Spleen (tissue), 7 donors: ENCODE data around the gene MEIS2.

Source experiments
- POLR2A ChIP-seq, 3 donors: fragments of 450-650 bp; IDR thresholded peaks; one replicate each; pipeline ENCODE4 v1.5.1; 2017; ENCODE audit warnings: antibody characterized with exemption in 3 of 3, mild to moderate bottlenecking in 1 of 3
- TF ChIP-seq, protein P1 (sequence below), 11 experiments: fragments of 200-600 bp in 7 of 11; fragments of 450-650 bp in 4 of 11; sonication (generic) in 4 of 11; IDR thresholded peaks in 8 of 11; conservative IDR thresholded peaks in 3 of 11; 1 replicate in 7 of 11; 2 replicates in 4 of 11; pipeline versions ENCODE4 v1.4.0 to v1.8.0; 2016 to 2021; ENCODE audit warnings: antibody characterized with exemption in 11 of 11, inconsistent platforms in 4 of 11, mild to moderate bottlenecking in 1 of 11
- donor health status: DM: no; HTN: no; CAD: no; lungs with moderate emphysema.
- donor health status: DM: no; HTN: no; CAD: no.
- donor health status: DM: no; HTN: no; CAD: no.

- TF ChIP-seq, protein P1, sequence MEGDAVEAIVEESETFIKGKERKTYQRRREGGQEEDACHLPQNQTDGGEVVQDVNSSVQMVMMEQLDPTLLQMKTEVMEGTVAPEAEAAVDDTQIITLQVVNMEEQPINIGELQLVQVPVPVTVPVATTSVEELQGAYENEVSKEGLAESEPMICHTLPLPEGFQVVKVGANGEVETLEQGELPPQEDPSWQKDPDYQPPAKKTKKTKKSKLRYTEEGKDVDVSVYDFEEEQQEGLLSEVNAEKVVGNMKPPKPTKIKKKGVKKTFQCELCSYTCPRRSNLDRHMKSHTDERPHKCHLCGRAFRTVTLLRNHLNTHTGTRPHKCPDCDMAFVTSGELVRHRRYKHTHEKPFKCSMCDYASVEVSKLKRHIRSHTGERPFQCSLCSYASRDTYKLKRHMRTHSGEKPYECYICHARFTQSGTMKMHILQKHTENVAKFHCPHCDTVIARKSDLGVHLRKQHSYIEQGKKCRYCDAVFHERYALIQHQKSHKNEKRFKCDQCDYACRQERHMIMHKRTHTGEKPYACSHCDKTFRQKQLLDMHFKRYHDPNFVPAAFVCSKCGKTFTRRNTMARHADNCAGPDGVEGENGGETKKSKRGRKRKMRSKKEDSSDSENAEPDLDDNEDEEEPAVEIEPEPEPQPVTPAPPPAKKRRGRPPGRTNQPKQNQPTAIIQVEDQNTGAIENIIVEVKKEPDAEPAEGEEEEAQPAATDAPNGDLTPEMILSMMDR (IDR thresholded peaks at IDR 0.05 in 8 of 11, conservative IDR thresholded peaks at IDR 0.05 in 3 of 11), result no peak
- no peak for TF ChIP-seq POLR2A (IDR thresholded peaks at IDR 0.05)
Measured at GRCh38 chr15:37103163-37103435, 2.8 kb upstream of the MEIS2 start.
